MV-4-11 (cell line): Measurements from ENCODE around the gene ITGAE.
"Not testable (repeated sequence)": the region's sequence is repeated elsewhere in the genome, so short reads cannot be mapped to it uniquely, and the experiment has no call there.

Experiments used
- DNase-seq: peaks from one replicate; lab custom pipeline; 2025; lab: John Stamatoyannopoulos, UW

The ITGAE gene

GRCh38 chr17:3761036-3761917 lies 39.7 kb downstream of the ITGAE start:
- DNase-seq: no peak

- no peak for DNase-seq
These were observed 41.3 kb downstream of the ITGAE start for GRCh38 chr17:3759597-3760216.

GRCh38 chr17:3755335-3756030 lies 45.5 kb downstream of the ITGAE start:
- DNase-seq: no peak

GRCh38 chr17:3754458-3755334 lies 46.3 kb downstream of the ITGAE start:
- no peak for DNase-seq

- DNase-seq: no peak
These were observed 46.9 kb downstream of the ITGAE start for GRCh38 chr17:3754066-3754457.

- no peak for DNase-seq
These were observed 47.4 kb downstream of the ITGAE start for GRCh38 chr17:3753624-3754023.

GRCh38 chr17:3751836-3752235 lies 49.2 kb downstream of the ITGAE start:
- DNase-seq: no peak

- no peak for DNase-seq
These were observed 50.1 kb downstream of the ITGAE start for GRCh38 chr17:3750926-3751325.

- DNase-seq: no peak
These were observed 50.7 kb downstream of the ITGAE start for GRCh38 chr17:3750296-3750695.

- DNase-seq: no peak
These were observed 52.4 kb downstream of the ITGAE start for GRCh38 chr17:3748576-3748975.

GRCh38 chr17:3747805-3748204 lies 53.2 kb downstream of the ITGAE start:
- peak; percentile 20 for DNase-seq

- DNase-seq: no peak
These were observed 55.9 kb downstream of the ITGAE start for GRCh38 chr17:3745071-3745470.

GRCh38 chr17:3744014-3744413 lies 57.0 kb downstream of the ITGAE start:
- no peak for DNase-seq

GRCh38 chr17:3740611-3741073 lies 60.3 kb downstream of the ITGAE start:
- peak; percentile 90 for DNase-seq

GRCh38 chr17:3739422-3740124 lies 61.4 kb downstream of the ITGAE start:
- no peak for DNase-seq

GRCh38 chr17:3738562-3739295 lies 62.3 kb downstream of the ITGAE start:
- DNase-seq: no peak

GRCh38 chr17:3735515-3735914 lies 65.5 kb downstream of the ITGAE start:
- DNase-seq: peak; percentile 38

GRCh38 chr17:3734911-3735276 lies 66.1 kb downstream of the ITGAE start:
- DNase-seq: not testable (repeated sequence)

GRCh38 chr17:3732210-3732621 lies 68.8 kb downstream of the ITGAE start:
- no peak for DNase-seq

- DNase-seq: no peak
These were observed 70.0 kb downstream of the ITGAE start for GRCh38 chr17:3730881-3731429.
